H1 (cell line): ENCODE measurements around the gene CORIN. TPM values are rescaled to one million over a fixed set of nuclear protein-coding genes. Genes with fewer than 3 reads are reported as not detected.

Source experiments
- ATF2 ChIP-seq: IDR thresholded peaks from 2 replicates; pipeline ENCODE4 v1.6.1; 2012; ENCODE audit warnings: low read length, inconsistent platforms
- GTF2F1 ChIP-seq: IDR thresholded peaks from 2 replicates; pipeline ENCODE4 v1.6.1; 2012; ENCODE audit warnings: low read depth, low read length, improper control_type of control experiment, borderline replicate concordance
- POLR2AphosphoS5 ChIP-seq: IDR thresholded peaks from 2 replicates; pipeline ENCODE4 v1.6.1; 2011; ENCODE audit warnings: low read depth, low read length
- RXRA ChIP-seq: IDR thresholded peaks from 2 replicates; pipeline ENCODE4 v1.6.1; 2011; ENCODE audit warnings: low read depth, mild to moderate bottlenecking, low read length, moderate library complexity; ENCODE audit not compliant: insufficient read depth
- SIRT6 ChIP-seq: IDR thresholded peaks from one replicate; pipeline ENCODE4 v1.7.1; 2012; ENCODE audit warnings: low read length, inconsistent platforms
- SIX5 ChIP-seq: IDR thresholded peaks from 2 replicates; pipeline ENCODE4 v1.6.1; 2011; ENCODE audit warnings: mild to moderate bottlenecking, low read depth, low read length
- SP1 ChIP-seq: IDR thresholded peaks from 2 replicates; pipeline ENCODE4 v1.6.1; 2011; ENCODE audit warnings: low read depth, low read length
- TAF1 ChIP-seq: IDR thresholded peaks from 2 replicates; pipeline ENCODE4 v1.6.1; 2011; ENCODE audit warnings: mild to moderate bottlenecking, low read depth, low read length
- YY1 ChIP-seq: IDR thresholded peaks from 2 replicates; pipeline ENCODE4 v1.6.1; 2011; ENCODE audit warnings: low read depth, mild to moderate bottlenecking, low read length
- polyA plus RNA-seq, 7 experiments: library from polyadenylated mRNA; depleted of rRNA in 3 of 7; stranded (reverse) in 5 of 7; unstranded in 2 of 7; fragments of >200 nt in 5 of 7; fragments of 200-250 nt in 2 of 7; gene quantifications; 1 replicate in 5 of 7; 2 replicates in 1 of 7; 4 replicates in 1 of 7; pipeline versions ENCODE4 v1.2.1 to v1.2.3, GENCODE V29; 2011 to 2013; ENCODE audit warnings: missing spikeins in 2 of 7, mixed read lengths in 2 of 7
- total RNA-seq: library from RNA; stranded (reverse); fragmentation: NEBNext Ultra II Directional; extraction: Animal tissue kit (Norgen Biotek cat#: 25700); gene quantifications from 2 replicates; pipeline ENCODE4 v1.2.1, GENCODE V29; 2021

The CORIN gene
- total and polyA plus RNA-seq, 2 of the 8 experiments (the other 6 are each of a cell fraction or from before 2014, with no cell fraction given) = 0.09 to 0.32 TPM

GRCh38 chr4:47597696-47598095 is 240.2 kb downstream of the CORIN start (continued):
- TF ChIP-seq ATF2 = no peak
- no peak for TF ChIP-seq GTF2F1
- TF ChIP-seq YY1 = no peak
- no peak for TF ChIP-seq TAF1
- TF ChIP-seq SIRT6 = no peak
- no peak for TF ChIP-seq POLR2AphosphoS5
- no peak for TF ChIP-seq SIX5
- no peak for TF ChIP-seq SP1
- no peak for TF ChIP-seq RXRA
- TF ChIP-seq, all 59 proteins: peak for 0
